GM18505 (cell line): ENCODE measurements around the gene VPS13D.
"Not testable (repeated sequence)": the region's sequence is repeated elsewhere in the genome, so short reads cannot be mapped to it uniquely, and the experiment has no call there.

Source experiments
- ATAC-seq: cut with Tn5 transposase; IDR thresholded peaks from one replicate; pipeline ENCODE4 v1.9.1; 2021; ENCODE audit not compliant: unreplicated experiment
- POLR2A ChIP-seq: IDR thresholded peaks from 4 replicates; pipeline ENCODE4 v1.6.1; 2011; ENCODE audit warnings: borderline replicate concordance; ENCODE audit not compliant: insufficient read depth, insufficient read length; ENCODE audit errors: extremely low read depth

The VPS13D gene

DNA sequence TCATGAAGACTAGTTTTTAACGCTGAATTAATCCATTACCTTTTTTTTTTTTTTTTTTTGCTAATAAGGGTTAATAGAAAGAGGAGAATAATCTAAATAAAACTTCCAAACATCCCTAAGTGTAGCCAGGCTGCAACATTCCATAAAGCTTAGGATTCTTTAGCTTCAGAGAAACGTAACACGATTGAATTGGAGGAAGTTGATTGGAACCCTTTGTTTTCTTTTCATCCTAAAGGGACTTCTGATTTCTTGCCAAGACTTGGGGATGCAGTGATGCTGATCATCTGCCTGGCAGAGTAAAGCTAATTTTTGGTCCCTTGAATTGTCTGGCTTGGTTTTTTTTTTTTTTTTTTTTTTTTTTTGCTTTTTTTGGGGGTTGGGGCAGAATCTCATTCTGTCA, 142.9 kb downstream of the VPS13D start:
- no peak for TF ChIP-seq POLR2A
- ATAC-seq = no peak

DNA sequence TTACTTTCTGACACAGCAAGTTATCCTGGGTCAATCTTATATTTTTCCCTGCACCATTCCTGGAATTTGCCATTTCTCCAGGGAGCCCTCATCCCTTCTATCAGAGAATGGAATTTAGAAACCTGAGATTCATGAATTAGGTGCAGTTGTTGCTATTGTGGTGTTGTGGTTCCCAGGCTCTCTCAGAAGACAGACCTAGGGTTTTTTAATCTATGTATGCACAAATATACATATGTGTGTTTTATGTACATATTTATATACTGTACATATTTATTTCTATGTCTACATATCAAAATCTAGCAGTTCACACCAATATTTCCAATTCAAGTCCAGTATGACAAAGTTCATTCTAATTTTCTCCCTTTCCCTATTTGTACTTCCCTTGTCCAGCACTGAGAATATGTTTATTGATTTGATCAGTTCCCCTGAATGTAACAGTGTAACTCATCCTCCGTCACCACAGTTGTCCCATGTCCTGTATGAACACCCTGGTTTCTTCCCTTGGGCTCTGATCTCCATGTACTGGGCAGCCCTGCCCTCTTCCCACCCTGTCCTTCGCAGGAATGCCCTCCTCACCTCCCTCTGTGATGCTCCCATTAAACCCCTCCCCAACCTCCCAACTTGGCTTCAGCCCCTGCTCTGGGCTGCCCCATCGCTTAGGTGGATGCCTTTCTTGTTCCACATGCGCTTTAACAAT, 145.5 kb downstream of the VPS13D start:
- no peak for ATAC-seq
- TF ChIP-seq POLR2A = no peak

DNA sequence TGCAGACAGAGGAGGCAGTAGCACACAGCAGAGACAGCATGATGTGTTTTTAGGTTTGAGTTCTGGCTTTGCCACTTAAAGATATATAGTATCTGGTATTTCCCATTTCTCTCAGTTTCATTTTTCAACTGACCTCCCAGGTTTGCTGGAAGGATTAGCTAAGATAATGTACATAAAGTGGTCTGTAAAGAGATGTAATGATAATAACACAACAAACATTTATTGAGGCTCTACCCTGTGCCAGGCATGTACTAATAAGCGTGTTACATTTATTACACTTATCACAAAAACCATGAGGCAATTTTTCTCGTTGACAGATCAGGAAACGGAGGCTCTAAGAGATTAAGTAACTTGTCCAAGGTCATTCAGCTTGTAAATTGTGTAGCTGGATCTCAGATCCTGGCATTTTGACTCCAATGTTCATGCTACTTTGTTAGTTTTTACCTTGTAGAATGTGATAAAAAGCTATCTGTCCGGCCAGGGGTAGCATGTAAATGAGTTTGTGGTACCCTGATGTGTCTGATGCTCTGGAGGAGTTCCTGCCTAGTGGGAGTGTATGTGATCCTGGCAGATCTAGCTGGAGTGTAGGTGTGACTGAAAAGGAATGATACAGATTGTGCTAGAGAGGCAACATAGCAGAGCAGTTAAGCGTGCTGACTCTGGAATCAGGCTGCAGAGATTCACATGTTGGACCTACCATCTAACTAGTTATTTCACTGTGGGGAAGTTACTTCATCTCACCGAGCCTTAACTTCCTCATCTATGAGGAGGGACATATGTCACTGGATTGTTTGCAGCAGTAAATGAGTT, 146.6 kb downstream of the VPS13D start:
- TF ChIP-seq POLR2A = no peak
- no peak for ATAC-seq

DNA sequence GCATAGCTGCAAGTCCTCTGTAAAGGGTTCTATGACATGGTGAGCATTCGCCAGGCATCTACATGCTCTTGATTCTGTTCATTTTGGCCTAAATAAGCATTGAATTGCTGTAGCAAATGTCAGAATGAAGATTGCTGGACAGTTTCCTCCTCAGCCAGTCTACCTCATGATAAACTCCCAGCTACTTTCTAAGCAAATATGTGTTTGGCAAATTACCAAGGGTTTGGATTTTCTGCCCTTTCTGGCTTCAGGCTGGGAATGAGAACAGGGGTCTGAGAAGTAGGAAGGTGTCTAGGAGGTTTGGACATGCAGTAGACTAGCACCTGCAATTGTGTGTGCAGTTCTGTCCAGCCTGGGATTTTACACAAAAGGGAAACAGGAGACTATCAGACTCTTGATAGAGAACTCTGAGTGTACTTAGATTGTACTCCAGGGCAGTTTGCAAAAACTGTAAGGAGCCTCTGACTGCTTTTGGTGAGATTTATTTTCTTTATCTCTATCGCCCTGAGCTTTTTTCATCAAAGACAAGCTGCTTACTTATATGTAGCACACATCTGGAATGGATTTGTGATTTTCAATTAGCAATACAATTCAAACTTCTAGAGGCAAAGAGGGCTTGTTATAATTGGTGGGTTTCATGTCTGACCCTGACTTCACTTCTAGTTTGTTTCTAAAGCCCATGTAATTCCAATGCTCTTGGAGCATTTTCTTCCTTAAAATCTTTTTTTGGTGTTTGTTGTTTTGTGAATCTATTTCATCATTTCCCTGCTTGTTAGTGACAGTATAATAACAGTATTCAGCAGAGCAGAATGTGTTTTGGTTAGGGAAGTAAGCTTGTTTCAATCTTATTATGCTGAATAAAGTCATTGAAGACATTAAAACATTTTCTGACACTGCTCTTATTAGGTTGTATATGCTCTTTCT, 150.8 kb downstream of the VPS13D start:
- no peak for ATAC-seq
- TF ChIP-seq POLR2A = no peak

- no peak for ATAC-seq
- no peak for TF ChIP-seq POLR2A
Measured at GRCh38 chr1:12383001-12383400, 153.2 kb downstream of the VPS13D start.

GRCh38 chr1:12383786-12384185, 154.0 kb downstream of the VPS13D start:
- no peak for ATAC-seq
- TF ChIP-seq POLR2A = no peak

DNA sequence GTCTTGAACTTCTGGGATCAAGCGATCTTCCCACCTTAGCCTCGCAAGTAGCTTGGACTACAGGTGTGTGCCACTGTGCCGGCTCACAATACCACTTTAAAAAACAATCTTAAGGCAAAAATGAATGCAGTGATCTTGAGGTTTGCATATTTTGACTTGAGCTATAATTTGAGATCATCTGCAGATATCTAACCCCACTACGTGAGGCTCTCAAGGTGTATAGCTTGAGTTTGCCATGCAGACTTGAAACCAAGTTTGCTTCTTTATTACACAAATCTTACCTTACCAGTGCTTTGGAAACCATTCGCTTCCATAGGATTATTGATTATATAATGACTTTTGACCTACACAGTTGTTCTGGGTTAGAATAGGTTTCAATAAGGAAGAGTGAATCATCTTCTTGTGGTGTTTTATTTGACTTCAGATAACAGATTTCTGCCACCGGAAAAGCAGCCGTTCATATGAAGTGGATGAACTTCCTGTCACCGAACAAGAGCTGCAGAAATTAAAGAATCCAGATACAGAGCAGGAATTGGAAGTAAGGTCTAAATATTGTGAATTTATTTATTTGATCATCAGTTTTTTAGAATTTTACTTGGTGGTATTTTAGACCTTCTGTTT, 155.1 kb downstream of the VPS13D start:
- no peak for ATAC-seq

DNA sequence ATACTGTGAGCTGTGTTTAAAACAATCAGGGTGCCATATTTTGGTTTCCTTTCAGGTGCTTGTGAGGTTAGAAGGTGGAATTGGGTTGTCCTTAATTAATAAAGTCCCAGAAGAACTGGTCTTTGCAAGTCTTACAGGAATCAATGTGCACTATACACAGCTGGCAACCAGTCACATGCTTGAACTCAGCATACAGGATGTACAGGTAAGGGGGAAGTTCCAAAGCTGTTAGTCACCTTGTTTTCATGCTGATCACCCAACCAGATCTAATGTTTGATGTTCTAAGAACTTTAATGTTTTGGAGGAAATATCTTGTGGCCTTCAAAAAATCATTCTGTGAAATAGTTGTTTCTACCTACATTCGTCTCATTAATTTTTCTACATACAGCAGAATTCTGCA, 156.3 kb downstream of the VPS13D start:
- TF ChIP-seq POLR2A = no peak

More for the DNA sequence above, 155.1 kb downstream of the VPS13D start:
- TF ChIP-seq POLR2A = no peak

DNA sequence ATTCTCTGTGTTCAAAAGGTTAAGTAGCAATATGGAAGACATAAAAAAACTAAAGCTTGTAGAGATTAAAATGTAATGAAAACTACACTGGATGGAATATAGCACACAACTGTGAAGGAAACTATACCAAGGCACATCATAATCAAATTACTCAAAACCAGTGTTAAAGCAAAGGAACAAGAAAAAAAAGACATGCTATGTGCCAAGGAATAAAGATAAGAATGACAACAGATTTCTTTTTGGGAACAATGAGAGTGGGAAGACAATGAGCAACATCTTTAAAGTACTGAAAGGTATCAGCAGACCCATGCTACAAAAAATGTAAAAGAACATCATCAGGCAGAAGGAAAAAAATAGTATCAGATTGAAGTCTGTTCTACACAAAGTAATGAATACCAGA, 157.8 kb downstream of the VPS13D start:
- no peak for TF ChIP-seq POLR2A
- no peak for ATAC-seq

More for the DNA sequence above, 156.3 kb downstream of the VPS13D start:
- ATAC-seq = no peak

GRCh38 chr1:12390296-12390695, 160.5 kb downstream of the VPS13D start:
- not testable (repeated sequence) for ATAC-seq

DNA sequence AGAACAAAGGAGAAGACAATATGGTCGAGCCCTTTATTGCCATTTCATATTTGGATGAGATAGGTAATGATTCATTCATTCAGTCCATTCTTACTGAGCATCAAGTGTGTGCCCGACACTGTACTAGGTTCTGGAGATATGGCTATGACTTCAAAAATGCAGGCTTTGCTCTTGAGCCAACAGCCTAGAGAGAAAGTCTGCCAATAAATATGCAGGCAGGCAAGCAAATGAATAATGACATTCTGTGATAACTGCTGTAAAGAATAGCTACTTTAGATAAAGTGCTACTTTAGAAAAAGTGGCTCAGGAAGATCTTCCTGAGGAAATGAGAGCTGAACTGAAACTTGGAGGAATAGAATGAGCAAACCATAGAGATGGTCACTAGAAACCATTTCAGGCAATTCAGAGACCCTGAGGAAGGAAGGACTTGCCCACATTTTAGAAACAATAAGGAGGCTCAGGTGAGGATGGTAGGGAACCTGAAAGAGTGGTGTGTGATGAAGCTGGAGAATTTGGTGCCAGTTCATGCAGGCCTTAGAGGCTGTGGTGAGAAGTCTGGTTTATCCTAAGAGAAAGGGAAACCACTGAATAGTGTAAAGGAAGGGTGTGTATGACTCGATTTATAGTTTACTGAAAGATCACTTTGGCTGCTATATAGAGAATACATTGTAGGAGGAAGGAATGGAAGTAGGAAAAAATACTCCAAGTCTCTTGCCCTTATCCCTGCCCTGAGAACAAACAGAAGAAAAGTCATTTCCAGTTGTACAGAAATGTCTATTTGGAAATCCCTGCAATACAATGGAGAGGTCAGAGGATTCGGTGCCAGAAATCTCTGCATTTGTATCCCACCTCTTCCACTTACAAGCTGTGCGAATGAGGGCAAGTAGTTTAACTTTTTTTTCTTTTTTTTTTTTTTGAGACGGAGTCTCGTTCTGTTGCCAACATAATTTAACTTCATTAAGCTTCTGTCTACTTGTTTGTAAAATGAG, 167.9 kb downstream of the VPS13D start:
- no peak for TF ChIP-seq POLR2A
- ATAC-seq = no peak

DNA sequence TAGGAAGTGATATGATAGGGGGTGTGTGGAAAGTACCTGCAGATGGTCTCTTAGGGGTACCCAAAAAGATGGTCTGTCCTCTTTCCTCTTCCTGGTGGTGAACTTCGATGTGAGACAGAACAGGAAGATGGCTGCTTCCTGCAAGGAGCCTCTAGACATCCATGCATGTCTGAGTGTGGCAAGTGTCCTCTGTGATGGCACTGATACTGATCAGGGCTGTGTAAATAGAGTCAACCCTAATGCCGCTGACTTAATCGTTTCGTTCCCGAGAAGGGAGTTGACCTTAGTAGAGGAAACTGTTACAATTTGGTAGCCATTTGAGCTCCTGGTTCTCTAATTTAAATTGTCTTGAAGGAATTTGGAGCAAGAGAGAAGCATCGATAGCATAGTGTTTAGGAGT, 168.6 kb downstream of the VPS13D start:
- TF ChIP-seq POLR2A = no peak
- no peak for ATAC-seq
